GM19239 (cell line): ENCODE measurements around the gene CD84.
"Not testable (repeated sequence)": the region's sequence is repeated elsewhere in the genome, so short reads cannot be mapped to it uniquely, and the experiment has no call there.

Experiments
- DNase-seq: peaks from one replicate; pipeline ENCODE4 v3.0.0; 2011; ENCODE audit warnings: low spot score; ENCODE audit not compliant: insufficient read length
- FAIRE-seq: peaks from 2 replicates; lab custom pipeline; 2011; peaks lifted over from hg19 to GRCh38; lab: Jason Lieb, UNC

Gene CD84

GRCh38 chr1:160522136-160522535 is 57.2 kb downstream of the CD84 start:
- DNase-seq (no peak), FAIRE-seq (no peak)

GRCh38 chr1:160521554-160521953 is 57.7 kb downstream of the CD84 start:
- DNase-seq (no peak), FAIRE-seq (no peak)

GRCh38 chr1:160520999-160521398 is 58.3 kb downstream of the CD84 start:
- FAIRE-seq = no peak
- DNase-seq = no peak

GRCh38 chr1:160520582-160520981 is 58.7 kb downstream of the CD84 start:
- no peak for FAIRE-seq
- no peak for DNase-seq

- FAIRE-seq = peak; percentile 97
- DNase-seq = no peak
Observed at GRCh38 chr1:160519642-160520435, 59.5 kb downstream of the CD84 start.

- DNase-seq, FAIRE-seq: not testable (repeated sequence)
Observed at GRCh38 chr1:160517519-160517918, 61.8 kb downstream of the CD84 start.

GRCh38 chr1:160515908-160516307 is 63.4 kb downstream of the CD84 start:
- FAIRE-seq, DNase-seq: not testable (repeated sequence)

- FAIRE-seq (peak; percentile 78), DNase-seq (no peak)
Observed at GRCh38 chr1:160504651-160505050, 74.6 kb downstream of the CD84 start.

GRCh38 chr1:160503087-160503486 is 76.2 kb downstream of the CD84 start:
- FAIRE-seq = peak; percentile 74
- no peak for DNase-seq

GRCh38 chr1:160500321-160500990 is 78.8 kb downstream of the CD84 start:
- FAIRE-seq (peak; percentile 23), DNase-seq (no peak)

- FAIRE-seq = no peak
- no peak for DNase-seq
Observed at GRCh38 chr1:160499631-160500030, 79.7 kb downstream of the CD84 start.

- FAIRE-seq, DNase-seq: not testable (repeated sequence)
Observed at GRCh38 chr1:160498301-160499065, 80.8 kb downstream of the CD84 start.

GRCh38 chr1:160496334-160496733 is 83.0 kb downstream of the CD84 start:
- DNase-seq (no peak), FAIRE-seq (no peak)

- DNase-seq = no peak
- no peak for FAIRE-seq
Observed at GRCh38 chr1:160494620-160495019, 84.7 kb downstream of the CD84 start.

GRCh38 chr1:160492617-160493016 is 86.7 kb downstream of the CD84 start:
- no peak for DNase-seq
- FAIRE-seq = peak; percentile 14

GRCh38 chr1:160491981-160492380 is 87.3 kb downstream of the CD84 start:
- DNase-seq (no peak), FAIRE-seq (no peak)
